Naive B cell (primary cell): ENCODE data around the gene ANO6. TPM values are rescaled to one million over a fixed set of nuclear protein-coding genes. Genes with fewer than 3 reads are reported as not detected.

Source experiments
- ATAC-seq, 2 donors: fragments of 150-1000 bp; cut with Tn5 transposase; 2 replicates each; pipeline ENCODE4 v1.10.0; 2021; ENCODE audit warnings: low read depth in 2 of 2, mild to moderate bottlenecking in 2 of 2, moderate library complexity in 2 of 2
- DNase-seq: peaks from one replicate; pipeline ENCODE4 v3.0.0; 2022
- H3K27ac Mint-ChIP-seq, 6 donors: one replicate each; pipeline ENCODE4 v1.8.0; 2020 to 2022; ENCODE audit warnings: mild to moderate bottlenecking in 6 of 6, mixed read lengths in 6 of 6, moderate library complexity in 5 of 6, inconsistent platforms in 2 of 6
- H3K27me3 Mint-ChIP-seq, 3 donors: one replicate each; pipeline ENCODE4 v1.8.0; 2021 to 2022; ENCODE audit warnings: mixed read lengths in 3 of 3, mild to moderate bottlenecking in 1 of 3
- H3K36me3 Mint-ChIP-seq, 2 donors: one replicate each; pipeline ENCODE4 v1.8.0; 2020 to 2022; ENCODE audit warnings: mixed read lengths in 2 of 2, inconsistent platforms in 1 of 2, mild to moderate bottlenecking in 1 of 2
- H3K4me1 Mint-ChIP-seq, 3 donors: one replicate each; pipeline ENCODE4 v1.8.0; 2020 to 2022; ENCODE audit warnings: mixed read lengths in 3 of 3, inconsistent platforms in 1 of 3, mild to moderate bottlenecking in 1 of 3, moderate library complexity in 1 of 3
- H3K4me3 Mint-ChIP-seq, 8 donors: one replicate each; pipeline ENCODE4 v1.8.0; 2020 to 2022; ENCODE audit warnings: mild to moderate bottlenecking in 8 of 8, mixed read lengths in 8 of 8, moderate library complexity in 8 of 8, inconsistent platforms in 2 of 8
- H3K9me3 Mint-ChIP-seq, 7 donors: one replicate each; pipeline ENCODE4 v1.8.0; 2020 to 2022; ENCODE audit warnings: mixed read lengths in 7 of 7, mild to moderate bottlenecking in 5 of 7, inconsistent platforms in 2 of 7, moderate library complexity in 1 of 7
- polyA plus RNA-seq, 6 donors: library from polyadenylated mRNA; unstranded; fragments of 300-500 nt; fragmentation: Illumina TruSeq; gene quantifications; one replicate each; pipeline ENCODE4 v1.2.3, GENCODE V29; 2021; ENCODE audit warnings: low read depth in 6 of 6

The ANO6 gene
- polyA plus RNA-seq, 6 donors from 2014 or later, result 13.8 to 26.9 (median 19.3) TPM

DNA sequence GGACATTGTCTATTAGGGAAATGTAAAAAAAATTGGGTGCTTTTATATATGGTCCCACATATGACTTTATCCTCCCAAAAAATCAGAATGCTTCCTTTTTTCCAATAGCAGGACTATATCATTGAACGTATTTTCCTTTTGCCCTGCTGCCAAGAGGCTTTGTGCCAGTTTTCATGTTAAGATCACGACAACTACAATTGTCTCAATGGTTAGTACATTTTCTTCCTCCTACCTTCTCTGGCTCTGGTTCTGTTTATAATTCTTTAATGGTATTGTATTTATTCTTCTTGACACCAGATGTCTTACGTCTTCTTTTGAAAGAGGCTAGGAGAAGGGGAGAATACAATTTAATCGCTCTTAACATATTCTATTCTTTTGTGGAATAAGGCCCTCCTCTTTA is 106.9 kb downstream of the ANO6 start:
- no peak for ATAC-seq
- H3K4me1 Mint-ChIP-seq, result no peaks in the 10 kb centered on the region
- H3K27me3 Mint-ChIP-seq, result no peaks in the 10 kb centered on the region

DNA sequence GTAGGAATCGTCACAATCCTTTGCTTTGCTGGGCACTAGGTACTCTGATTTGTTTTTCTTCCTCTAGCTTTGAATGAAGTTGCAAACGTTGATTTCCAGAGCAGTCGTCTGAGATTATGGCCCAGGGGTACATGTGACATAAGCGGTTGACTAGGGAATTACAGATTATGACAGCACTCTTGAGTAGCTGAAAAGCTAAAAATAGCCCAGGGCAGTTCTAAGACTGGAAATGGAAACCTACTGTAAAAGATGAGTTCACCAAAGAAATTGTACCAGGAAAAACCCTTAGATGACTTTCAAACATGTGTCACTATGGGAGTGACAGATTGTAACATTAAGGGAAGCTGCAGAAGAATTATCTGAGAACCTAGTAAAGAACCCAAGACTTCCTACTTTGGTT is 108.5 kb downstream of the ANO6 start:
- no peaks in the 10 kb centered on the region for H3K9me3 Mint-ChIP-seq
- DNase-seq (no peak), ATAC-seq (no peak)
- H3K36me3 Mint-ChIP-seq, result peaks cover 0 to 6% of the 10 kb centered on the region in 2 donors
- H3K4me1 Mint-ChIP-seq, result no peaks in the 10 kb centered on the region
- no peaks in the 10 kb centered on the region for H3K27me3 Mint-ChIP-seq
- no peak overlapping the region for H3K27ac Mint-ChIP-seq
- H3K4me3 Mint-ChIP-seq, result no peak overlapping the region

More for the DNA sequence above, 106.9 kb downstream of the ANO6 start:
- Mint-ChIP-seq H3K4me3 (no peak overlapping the region), H3K9me3 (peaks cover 0 to 4% (median 0%) of the 10 kb centered on the region in 7 donors), H3K36me3 (peaks cover 0 to 6% of the 10 kb centered on the region in 2 donors), H3K27ac (no peak overlapping the region)
- DNase-seq, result no peak

DNA sequence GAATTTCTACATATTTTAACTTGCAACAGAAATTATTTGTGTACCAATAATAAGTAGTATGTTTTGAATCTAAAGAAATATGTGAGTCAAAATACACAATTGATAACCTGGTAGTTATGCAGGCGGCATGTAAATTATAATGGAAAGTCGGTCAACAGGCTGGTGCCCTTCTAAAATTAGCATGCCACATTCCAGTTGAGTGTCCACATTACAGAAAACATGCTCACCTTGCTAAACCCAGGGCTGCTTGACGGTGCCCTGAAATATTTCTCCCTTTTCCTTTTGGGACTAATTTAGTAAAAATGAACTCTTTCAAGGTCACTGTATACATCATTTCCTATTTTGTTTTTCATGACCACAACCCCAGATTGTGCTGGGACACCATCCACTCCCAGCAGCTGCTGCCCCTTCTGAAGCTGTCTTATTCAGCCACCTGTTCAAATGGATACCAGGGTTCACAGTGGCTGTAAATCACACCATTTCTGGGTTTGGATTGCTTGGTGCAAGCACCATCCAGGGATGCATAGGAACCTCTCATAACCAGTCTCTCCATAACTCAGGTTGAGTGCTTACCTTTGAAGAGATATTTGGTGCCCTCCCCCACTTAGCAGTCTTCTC is 110.6 kb downstream of the ANO6 start:
- Mint-ChIP-seq H3K36me3 (peaks cover 0 to 6% of the 10 kb centered on the region in 2 donors), H3K9me3 (no peaks in the 10 kb centered on the region), H3K27me3 (no peaks in the 10 kb centered on the region), H3K4me1 (no peaks in the 10 kb centered on the region), H3K4me3 (no peak overlapping the region), H3K27ac (peak overlapping the region in 2 of 6 donors; percentile 24 to 72)
- DNase-seq (no peak), ATAC-seq (no peak)

DNA sequence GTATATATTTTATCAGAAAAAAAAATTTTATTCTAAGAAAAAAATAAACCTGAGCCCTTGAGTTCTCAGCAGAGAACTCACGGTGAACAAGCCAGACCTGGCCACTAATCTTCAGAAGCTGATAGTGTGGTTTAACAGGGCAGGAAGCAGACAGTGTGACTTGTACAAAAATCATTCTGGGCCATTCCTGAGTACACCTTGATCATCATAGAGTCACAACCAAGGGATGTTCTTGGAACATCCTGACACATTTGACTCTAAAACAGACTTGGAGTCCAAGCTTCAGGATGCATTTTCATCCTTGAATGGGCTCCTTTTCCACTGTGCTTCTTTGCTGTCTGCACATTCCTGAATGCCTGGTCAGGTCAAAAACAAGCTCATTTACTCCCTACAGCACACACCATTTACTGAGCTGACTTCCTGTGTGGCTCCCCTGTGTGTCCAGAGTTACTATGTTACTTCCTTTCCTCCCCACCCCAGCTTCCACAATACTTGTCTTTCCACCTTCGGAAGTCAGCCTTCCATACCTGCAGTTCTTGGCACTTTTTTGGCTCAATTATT is 112.0 kb downstream of the ANO6 start:
- ATAC-seq, result no peak
- Mint-ChIP-seq H3K36me3 (peaks cover 9 to 10% of the 10 kb centered on the region in 2 donors), H3K27me3 (no peaks in the 10 kb centered on the region), H3K4me1 (no peaks in the 10 kb centered on the region), H3K9me3 (no peaks in the 10 kb centered on the region), H3K27ac (peak overlapping the region in 1 of 6 donors; percentile 15), H3K4me3 (no peak overlapping the region)
- DNase-seq, result no peak

DNA sequence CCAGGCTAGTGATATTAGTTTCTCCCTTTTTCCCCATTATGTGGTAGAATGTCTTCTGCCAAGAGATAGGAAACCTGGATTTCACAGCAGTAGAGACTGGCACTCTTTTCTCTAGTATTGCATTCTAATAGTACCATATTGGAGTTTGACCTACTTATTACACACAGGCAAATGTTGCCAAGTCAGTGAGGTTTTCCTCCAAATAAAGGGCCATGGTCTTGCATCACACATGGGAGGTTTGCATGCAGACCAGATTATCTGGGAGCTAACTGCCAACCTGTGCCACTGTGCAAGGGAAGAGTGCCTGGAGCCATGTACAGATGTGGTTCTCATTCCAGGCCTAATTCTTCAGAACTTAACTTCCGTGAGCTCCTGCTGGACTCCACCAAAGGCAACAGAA is 113.3 kb downstream of the ANO6 start:
- Mint-ChIP-seq H3K36me3 (peaks cover 10 to 12% of the 10 kb centered on the region in 2 donors), H3K9me3 (no peaks in the 10 kb centered on the region), H3K4me3 (no peak overlapping the region), H3K27ac (no peak overlapping the region), H3K4me1 (no peaks in the 10 kb centered on the region), H3K27me3 (no peaks in the 10 kb centered on the region)
- no peak for DNase-seq
- ATAC-seq, result no peak

DNA sequence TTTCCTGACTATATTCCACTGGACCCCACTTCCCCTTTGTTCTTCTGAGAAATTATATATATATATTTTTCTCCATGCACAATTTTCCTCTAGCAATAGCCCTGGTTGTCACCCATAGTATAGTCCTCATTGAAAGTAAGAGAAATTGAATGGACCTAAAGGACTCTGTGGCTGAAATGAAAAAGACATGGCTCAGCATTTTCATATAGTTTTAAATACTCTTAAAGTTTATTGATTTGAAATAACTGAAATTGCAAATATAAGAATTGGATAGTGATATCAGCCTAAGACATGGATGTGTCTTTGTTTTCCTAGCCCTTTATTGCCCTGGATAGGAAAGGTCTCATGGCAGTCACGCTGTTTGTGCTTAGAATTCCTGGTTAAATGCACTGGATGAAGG is 113.8 kb downstream of the ANO6 start:
- no peaks in the 10 kb centered on the region for H3K9me3 Mint-ChIP-seq
- H3K36me3 Mint-ChIP-seq, result peaks cover 14 to 17% of the 10 kb centered on the region in 2 donors
- ATAC-seq, result no peak
- no peak overlapping the region for H3K27ac Mint-ChIP-seq
- H3K4me1 Mint-ChIP-seq, result no peaks in the 10 kb centered on the region
- H3K4me3 Mint-ChIP-seq, result no peak overlapping the region
- H3K27me3 Mint-ChIP-seq, result no peaks in the 10 kb centered on the region
- no peak for DNase-seq

DNA sequence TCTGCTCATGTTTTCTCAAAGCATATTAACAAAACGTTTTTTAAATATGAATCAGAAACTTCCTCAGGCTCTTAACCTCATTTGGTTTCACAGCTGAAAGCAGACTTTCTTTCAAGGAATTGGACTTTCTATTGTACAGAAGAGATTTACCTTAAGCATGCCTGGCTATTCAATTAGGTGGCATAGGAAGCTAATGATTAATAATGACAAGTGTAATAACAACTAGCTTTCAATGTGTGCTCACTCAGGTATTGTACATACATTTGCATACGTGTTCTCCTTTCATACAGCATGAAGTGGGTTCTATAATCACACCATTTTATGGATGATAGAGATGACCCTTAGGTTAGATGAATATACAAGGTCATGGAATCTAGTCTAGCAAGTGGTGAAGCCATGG is 115.7 kb downstream of the ANO6 start:
- Mint-ChIP-seq H3K4me3 (no peak overlapping the region), H3K9me3 (no peaks in the 10 kb centered on the region), H3K4me1 (no peaks in the 10 kb centered on the region), H3K27me3 (no peaks in the 10 kb centered on the region), H3K27ac (no peak overlapping the region), H3K36me3 (peaks cover 15 to 21% of the 10 kb centered on the region in 2 donors)
- DNase-seq (no peak), ATAC-seq (no peak)

DNA sequence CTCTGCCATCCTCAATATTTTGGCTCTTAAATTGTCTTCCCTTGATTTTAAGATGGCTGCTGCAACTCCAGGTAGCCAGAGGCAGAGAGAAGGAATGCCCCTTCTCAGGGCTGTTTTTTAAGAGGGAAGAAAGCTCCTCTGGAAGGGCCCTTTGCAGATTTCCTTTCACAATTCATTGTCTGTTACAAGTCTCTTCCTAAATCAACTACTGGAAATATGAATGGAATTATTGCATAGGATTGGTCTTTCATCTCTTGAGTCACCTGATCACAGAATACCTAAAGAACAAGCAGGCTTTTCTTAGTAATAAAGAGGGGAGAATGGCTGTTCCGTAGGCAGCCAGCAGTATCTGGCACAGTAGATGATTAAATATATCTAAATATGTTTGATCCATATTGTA is 118.5 kb downstream of the ANO6 start:
- no peaks in the 10 kb centered on the region for H3K4me1 Mint-ChIP-seq

DNA sequence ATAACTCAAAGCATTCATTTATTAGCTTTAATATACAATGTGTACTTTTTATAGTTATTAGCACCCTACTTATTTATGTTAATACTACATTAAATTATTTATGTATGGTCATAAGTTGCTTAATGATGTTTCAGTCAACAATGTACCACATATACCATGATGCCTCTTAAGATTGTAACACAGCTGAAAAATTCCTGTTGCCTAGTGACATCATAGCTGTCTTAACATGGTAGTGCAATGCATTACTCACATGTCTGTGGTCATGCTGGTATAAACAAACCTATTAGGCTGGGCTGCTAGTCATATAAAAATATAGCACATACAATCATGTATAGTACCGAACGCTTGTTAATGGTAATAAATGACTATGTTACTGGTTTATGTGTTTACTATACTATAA is 120.4 kb downstream of the ANO6 start:
- H3K27ac Mint-ChIP-seq, result no peak overlapping the region
- H3K27me3 Mint-ChIP-seq, result no peaks in the 10 kb centered on the region
- H3K36me3 Mint-ChIP-seq, result peaks cover 15 to 21% of the 10 kb centered on the region in 2 donors
- H3K9me3 Mint-ChIP-seq, result no peaks in the 10 kb centered on the region
- DNase-seq (no peak), ATAC-seq (no peak)
- no peaks in the 10 kb centered on the region for H3K4me1 Mint-ChIP-seq
- no peak overlapping the region for H3K4me3 Mint-ChIP-seq

More for the DNA sequence above, 118.5 kb downstream of the ANO6 start:
- H3K27me3 Mint-ChIP-seq, result no peaks in the 10 kb centered on the region
- H3K9me3 Mint-ChIP-seq, result no peaks in the 10 kb centered on the region
- ATAC-seq, result no peak
- peaks cover 15 to 21% of the 10 kb centered on the region in 2 donors for H3K36me3 Mint-ChIP-seq
- DNase-seq, result no peak
- H3K4me3 Mint-ChIP-seq, result no peak overlapping the region
- peak overlapping the region in 1 of 6 donors; percentile 40 for H3K27ac Mint-ChIP-seq

DNA sequence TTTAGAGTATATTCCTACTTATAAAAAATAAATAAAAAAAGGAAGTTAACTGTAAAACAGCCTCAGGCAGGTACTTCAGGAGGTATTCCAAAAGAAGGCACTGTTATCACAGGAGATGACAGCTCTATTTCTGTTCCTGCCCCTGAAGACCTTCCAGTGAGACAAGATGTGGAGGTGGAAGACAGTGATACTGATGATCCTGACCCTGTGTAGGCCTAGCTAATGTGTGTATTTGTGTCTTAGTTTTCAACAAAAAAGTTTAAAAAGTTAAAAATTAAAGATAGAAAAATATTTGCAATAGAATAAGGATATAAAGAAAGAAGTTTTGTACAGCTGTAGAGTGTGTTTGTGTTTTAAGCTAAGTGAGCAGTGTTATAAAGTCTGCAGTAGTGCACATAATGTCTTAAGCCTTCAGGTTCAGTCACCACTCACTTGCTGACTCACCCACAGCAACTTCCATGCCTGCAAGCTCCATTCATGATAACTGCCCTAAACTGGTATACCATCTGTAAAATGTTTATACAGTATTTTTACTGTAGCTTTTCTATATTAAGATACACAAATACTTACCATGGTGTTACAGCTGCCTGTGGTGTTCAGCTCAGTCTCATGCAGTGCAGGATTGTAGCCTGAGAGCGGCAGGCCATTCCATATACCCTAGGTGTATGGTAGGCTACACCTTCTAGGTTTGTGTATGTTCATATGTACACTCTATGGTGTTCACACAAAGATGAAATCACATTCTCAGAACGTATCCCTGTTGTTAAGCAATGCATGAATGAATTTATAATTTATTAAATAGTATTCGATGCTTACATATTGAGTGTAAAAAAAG is 121.1 kb downstream of the ANO6 start:
- DNase-seq (no peak), ATAC-seq (no peak)
- H3K4me1 Mint-ChIP-seq, result no peaks in the 10 kb centered on the region
- no peaks in the 10 kb centered on the region for H3K9me3 Mint-ChIP-seq
- H3K27ac Mint-ChIP-seq, result no peak overlapping the region
- peaks cover 14 to 16% of the 10 kb centered on the region in 2 donors for H3K36me3 Mint-ChIP-seq
- H3K27me3 Mint-ChIP-seq, result no peaks in the 10 kb centered on the region
- no peak overlapping the region for H3K4me3 Mint-ChIP-seq

DNA sequence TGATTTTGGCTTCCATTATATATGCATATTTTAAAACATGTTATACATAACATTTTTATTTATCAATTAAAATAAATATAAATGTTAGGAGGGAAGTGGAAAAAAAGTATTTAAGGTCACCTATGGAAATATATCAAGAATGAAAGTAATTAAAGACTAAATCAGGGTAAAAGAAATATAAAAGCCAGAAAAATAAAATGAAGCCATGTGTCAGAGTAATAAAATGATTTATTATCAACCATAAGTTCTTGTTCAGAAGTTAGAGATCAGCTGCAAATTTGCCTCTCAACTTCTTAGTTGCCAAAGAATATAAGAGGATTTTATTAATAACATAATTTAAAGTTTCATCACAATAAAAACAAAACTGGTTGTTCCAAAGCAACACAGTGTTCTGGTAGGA is 121.9 kb downstream of the ANO6 start:
- no peak overlapping the region for H3K4me3 Mint-ChIP-seq
- DNase-seq (no peak), ATAC-seq (no peak)
- no peaks in the 10 kb centered on the region for H3K4me1 Mint-ChIP-seq
- H3K36me3 Mint-ChIP-seq, result peaks cover 6 to 10% of the 10 kb centered on the region in 2 donors
- no peak overlapping the region for H3K27ac Mint-ChIP-seq
- no peaks in the 10 kb centered on the region for H3K9me3 Mint-ChIP-seq
- H3K27me3 Mint-ChIP-seq, result no peaks in the 10 kb centered on the region

DNA sequence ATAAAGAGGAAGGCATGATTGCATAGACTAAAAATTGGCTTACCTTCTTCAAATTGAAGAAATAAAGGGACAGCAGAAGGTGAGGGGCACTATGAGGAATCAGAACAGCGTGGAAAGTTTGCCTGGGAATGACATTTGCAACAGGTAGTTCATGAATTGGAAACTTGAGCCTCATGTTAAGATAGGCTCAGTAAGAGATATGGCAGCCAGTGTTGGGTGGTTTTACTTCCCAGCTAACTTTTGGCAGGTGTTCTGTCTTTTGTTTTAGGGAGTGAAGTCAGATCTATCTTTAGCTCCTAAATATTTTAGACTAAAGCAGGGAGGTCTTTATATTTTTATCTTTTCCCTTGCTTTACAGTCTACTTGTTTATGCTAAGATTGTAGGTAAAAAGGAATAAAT is 122.4 kb downstream of the ANO6 start:
- no peaks in the 10 kb centered on the region for H3K27me3 Mint-ChIP-seq
- H3K4me3 Mint-ChIP-seq, result no peak overlapping the region
- DNase-seq (no peak), ATAC-seq (no peak)
- H3K4me1 Mint-ChIP-seq, result no peaks in the 10 kb centered on the region
- H3K9me3 Mint-ChIP-seq, result no peaks in the 10 kb centered on the region
- H3K36me3 Mint-ChIP-seq, result peaks cover 6 to 10% of the 10 kb centered on the region in 2 donors
- peak overlapping the region in 1 of 6 donors; percentile 44 for H3K27ac Mint-ChIP-seq

DNA sequence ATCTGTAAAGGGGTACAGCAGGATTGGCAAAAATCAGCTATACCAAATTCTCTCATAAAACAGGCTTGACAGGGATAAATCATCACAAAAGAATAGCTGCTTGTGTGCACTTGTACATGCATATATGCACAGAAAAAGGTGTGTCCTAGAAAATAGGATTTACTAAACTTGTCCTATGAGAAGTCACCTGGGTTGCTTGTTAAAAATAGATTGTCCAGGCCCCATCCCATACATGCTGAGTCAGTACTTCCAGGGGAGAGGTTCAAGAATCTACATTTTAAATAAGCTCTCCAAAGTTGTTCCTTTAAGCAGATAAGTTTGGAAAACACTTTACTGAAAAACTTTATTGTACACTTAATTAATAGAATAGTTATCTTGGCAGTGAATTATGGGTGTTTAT is 123.1 kb downstream of the ANO6 start:
- Mint-ChIP-seq H3K36me3 (peaks cover 6 to 10% of the 10 kb centered on the region in 2 donors), H3K4me1 (no peaks in the 10 kb centered on the region), H3K27ac (no peak overlapping the region), H3K27me3 (no peaks in the 10 kb centered on the region), H3K9me3 (no peaks in the 10 kb centered on the region), H3K4me3 (no peak overlapping the region)
- no peak for DNase-seq
- no peak for ATAC-seq

DNA sequence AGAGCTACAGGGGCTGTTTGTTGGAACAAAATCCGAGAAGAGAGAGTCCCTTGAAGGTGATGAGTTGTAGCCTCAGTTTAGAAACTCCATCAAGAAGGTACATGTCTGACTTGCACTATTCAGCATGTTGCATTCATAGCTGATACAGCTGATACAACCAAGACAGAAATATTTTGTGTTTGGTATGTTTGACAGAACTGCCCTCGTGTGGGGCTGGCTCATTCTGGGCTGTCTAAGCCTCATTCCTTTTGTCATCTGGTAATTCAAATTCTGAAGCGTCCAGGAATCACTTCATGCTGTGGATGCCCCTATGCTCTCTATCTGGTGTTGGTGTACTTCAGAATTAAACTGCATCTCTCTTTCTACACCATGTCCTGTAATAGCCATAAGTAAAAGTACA is 126.3 kb downstream of the ANO6 start:
- no peak for ATAC-seq
- no peak for DNase-seq
- Mint-ChIP-seq H3K4me1 (no peaks in the 10 kb centered on the region), H3K27ac (no peak overlapping the region), H3K27me3 (no peaks in the 10 kb centered on the region), H3K4me3 (no peak overlapping the region), H3K9me3 (no peaks in the 10 kb centered on the region), H3K36me3 (peaks cover 0 to 4% of the 10 kb centered on the region in 2 donors)
